Measurements from ENCODE around the gene PET100.

PET100 gene

DNA sequence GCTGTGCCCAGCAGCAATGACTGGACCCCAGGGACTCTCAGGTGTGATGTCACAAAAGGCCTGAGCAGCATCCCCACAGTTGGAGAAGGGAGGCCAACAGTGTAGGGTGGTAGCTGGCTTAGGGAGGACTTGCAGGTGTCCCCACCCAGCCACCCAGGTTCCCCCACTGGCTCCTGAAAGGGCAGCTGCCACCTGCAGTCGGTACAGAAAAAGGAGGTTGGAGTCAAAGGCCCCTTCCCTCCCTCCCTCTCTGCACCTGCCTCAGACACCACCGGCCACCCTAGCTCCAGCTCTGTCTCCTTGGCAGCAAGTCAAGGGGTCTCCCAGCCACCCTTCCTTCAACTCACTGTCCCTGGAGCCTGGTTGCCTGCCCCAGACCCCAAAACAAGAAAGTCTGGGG, 4.1 kb downstream of the PET100 start, which contains the start of gene PCP2:
Gene PCP2 (minus strand): TSS at position 22 of the 400 bp plus-strand sequence. CDS start 262 bp downstream, outside the sequence.
- TF ChIP-seq, protein P1, sequence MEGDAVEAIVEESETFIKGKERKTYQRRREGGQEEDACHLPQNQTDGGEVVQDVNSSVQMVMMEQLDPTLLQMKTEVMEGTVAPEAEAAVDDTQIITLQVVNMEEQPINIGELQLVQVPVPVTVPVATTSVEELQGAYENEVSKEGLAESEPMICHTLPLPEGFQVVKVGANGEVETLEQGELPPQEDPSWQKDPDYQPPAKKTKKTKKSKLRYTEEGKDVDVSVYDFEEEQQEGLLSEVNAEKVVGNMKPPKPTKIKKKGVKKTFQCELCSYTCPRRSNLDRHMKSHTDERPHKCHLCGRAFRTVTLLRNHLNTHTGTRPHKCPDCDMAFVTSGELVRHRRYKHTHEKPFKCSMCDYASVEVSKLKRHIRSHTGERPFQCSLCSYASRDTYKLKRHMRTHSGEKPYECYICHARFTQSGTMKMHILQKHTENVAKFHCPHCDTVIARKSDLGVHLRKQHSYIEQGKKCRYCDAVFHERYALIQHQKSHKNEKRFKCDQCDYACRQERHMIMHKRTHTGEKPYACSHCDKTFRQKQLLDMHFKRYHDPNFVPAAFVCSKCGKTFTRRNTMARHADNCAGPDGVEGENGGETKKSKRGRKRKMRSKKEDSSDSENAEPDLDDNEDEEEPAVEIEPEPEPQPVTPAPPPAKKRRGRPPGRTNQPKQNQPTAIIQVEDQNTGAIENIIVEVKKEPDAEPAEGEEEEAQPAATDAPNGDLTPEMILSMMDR (IDR thresholded peaks at IDR 0.05; ENCODE audit: low read depth, low read length, missing control alignments), result no peak
- in situ Hi-C loops (cut with HindIII; ENCODE audit: low sequenced_read_pairs), result no loop called here
- no peak for DNase-seq (ENCODE audit: low read depth)
- H3K4me3 ChIP-seq (ENCODE audit: low read depth, low read length), result no peak within 1 kb of the TSS

DNA sequence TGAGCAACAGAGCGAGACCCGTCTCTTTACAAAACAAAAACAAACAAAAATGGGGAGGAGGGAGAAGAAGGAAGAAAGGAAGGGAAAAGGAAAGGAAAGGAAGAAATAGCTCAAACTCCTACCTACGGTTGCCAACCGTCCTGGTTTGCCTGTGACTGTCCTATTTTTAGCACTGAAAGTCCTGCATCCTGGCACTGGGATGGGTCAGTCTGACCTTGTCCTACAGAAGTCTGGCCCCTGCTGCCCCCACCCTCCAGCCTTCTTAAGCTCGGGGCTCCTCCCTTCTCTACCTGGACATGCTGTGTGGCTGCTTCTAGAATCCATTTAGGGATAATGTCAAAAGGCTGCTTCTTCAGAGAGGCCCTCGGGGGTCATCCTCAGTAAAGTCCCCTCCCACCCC, 6.1 kb downstream of the PET100 start:
- in situ Hi-C loops (cut with HindIII; ENCODE audit: low sequenced_read_pairs), result no loop called here
- DNase-seq (ENCODE audit: low read depth), result no peak

DNA sequence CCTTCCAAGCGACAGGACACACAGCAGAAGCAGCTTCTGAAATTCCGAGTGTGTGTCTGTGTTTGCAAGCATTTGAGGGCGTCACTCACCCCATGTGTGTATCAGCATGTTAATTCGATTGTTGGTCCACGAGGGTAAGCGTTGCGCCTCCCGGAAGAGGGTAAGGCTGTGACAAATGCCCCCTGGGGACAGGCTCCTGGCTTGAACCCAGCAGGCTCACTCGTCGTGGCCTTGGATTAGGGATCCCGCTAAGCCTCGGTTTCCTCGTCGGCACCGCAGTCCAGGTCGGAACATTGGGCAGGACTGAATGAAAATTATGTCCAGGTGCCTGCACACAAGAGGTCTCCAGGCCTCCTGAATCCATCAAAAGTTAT, 6.7 kb downstream of the PET100 start:
- in situ Hi-C loops (cut with HindIII; ENCODE audit: low sequenced_read_pairs), result no loop called here
- H3K4me3 ChIP-seq (ENCODE audit: low read depth, low read length), result no peak overlapping the region
- TF ChIP-seq, protein P1 (IDR thresholded peaks at IDR 0.05; ENCODE audit: low read depth, low read length, missing control alignments), result no peak
- DNase-seq (ENCODE audit: low read depth), result no peak

More for the DNA sequence above, 6.1 kb downstream of the PET100 start:
- no peak overlapping the region for H3K4me3 ChIP-seq (ENCODE audit: low read depth, low read length)
- TF ChIP-seq, protein P1 (IDR thresholded peaks at IDR 0.05; ENCODE audit: low read depth, low read length, missing control alignments), result no peak

DNA sequence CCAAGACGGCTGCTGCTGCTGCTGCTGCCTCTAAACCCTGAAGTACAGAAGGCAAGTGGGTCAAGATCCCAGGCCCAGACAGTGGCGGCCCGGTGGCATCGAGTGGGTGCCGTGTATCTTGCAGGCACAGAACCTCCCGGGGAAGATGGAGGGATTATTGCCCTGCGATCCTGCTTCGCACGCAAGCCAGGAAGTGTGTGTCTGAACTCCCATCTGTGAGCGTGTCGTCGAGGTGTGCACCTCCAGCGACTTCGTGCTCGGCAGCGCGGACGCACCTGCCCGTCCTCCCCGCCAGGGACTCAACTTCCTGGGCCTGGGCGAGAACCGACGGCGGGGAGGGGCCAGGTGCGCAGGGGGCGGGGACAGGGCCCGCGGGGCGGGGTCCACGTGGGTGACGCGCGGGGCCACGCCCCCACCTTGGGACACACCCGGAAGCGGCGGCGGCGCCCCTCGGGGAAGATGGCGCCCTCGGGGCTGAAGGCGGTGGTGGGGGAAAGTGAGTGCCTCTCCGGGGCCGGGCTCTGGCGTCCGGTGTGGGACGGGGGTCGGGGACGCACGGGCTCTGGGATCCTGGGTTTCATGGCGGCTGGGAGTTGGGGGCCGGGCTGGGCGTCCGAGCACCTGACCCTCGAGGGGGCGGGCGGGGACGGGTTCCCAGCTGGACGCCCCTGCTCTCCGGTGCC, 7.2 kb downstream of the PET100 start, which contains the start of gene STXBP2:
Gene STXBP2 (plus strand): TSS at position 420 of the 683 bp plus-strand sequence. CDS start 40 bp downstream, at position 460.
- H3K4me3 ChIP-seq (ENCODE audit: low read depth, low read length), result peak within 1 kb of the TSS; percentile 29
- no peak for DNase-seq (ENCODE audit: low read depth)
- in situ Hi-C loops (cut with HindIII; ENCODE audit: low sequenced_read_pairs), result no loop called here
- TF ChIP-seq, protein P1 (IDR thresholded peaks at IDR 0.05; ENCODE audit: low read depth, low read length, missing control alignments), result no peak

DNA sequence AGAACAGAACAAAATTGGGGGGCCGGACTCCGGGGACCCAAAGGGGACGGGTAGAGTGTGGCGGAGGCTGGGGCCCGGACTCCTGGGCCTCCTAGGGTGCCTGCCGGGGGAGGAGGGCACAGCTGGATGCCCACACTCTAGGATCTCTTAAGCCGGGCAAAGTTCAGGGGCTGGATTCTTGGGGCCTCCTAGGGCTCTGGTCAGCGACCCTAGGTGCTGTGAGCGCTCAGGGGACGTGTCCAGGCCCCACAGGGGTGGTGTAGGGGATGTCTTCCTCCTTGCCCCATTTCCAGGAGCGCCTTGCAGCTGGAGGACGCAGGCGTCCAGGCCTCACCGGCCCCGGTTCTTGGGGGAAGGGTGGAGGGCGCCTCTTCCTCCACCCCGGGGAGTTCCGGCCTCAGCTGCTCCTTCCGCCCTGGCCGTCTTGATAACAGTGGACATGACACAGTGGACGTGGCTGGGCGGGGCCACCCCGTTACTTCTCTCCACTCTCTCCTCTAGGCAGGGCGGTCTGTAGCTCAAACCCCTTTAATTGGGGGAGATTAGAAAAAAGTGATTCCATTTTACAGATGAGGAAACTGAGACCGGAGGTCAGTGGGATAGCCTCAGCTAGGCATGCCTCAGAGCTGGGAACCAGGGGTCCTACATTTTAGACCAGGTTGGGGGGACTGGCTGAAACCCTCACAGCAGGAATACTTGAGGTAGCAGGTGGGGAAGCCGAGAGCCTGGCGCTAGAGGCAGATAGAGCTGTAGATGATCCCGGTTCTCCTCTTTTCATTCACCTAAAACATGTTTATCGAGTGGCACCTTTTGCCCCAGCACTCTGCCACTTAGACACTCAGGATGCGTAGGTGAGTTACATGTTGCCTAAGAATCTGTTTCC, 8.0 kb downstream of the PET100 start:
- peak overlapping the region; percentile 29 for H3K4me3 ChIP-seq (ENCODE audit: low read depth, low read length)
- TF ChIP-seq, protein P1 (IDR thresholded peaks at IDR 0.05; ENCODE audit: low read depth, low read length, missing control alignments), result no peak
- DNase-seq (ENCODE audit: low read depth), result no peak
- in situ Hi-C loops (cut with HindIII; ENCODE audit: low sequenced_read_pairs), result no loop called here

DNA sequence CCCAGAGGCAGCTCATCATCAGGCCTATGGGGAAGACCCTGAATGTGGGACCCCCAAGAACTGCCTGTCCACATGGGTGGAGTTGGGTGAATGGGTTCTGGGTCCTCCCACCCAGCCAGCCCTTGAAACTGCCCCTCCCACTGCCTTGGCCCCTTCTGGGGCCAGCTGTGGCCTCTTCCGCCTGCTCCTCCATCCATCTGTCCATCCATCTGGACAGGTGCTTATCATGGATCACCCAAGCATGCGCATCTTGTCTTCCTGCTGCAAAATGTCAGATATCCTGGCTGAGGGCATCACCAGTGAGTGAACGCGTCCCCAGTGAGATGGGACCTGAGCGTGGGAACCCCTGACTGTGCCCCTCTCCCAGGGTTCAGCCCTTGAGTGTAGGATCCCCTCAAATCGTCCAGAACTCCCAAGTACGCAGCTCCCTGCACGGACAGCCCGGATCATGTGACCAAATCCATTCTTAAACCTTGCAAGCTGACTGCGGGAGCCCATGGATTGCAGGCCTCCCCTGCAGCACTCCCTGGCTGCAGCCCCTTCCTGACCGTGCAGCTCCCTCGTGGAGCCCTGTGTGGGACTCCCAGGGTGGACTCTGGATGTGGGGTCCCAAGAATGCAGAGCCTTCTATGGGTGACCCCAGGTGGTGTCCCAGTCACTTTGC, 9.3 kb downstream of the PET100 start:
- DNase-seq (ENCODE audit: low read depth), result no peak
- H3K4me3 ChIP-seq (ENCODE audit: low read depth, low read length), result no peak overlapping the region
- TF ChIP-seq, protein P1 (IDR thresholded peaks at IDR 0.05; ENCODE audit: low read depth, low read length, missing control alignments), result no peak
- in situ Hi-C loops (cut with HindIII; ENCODE audit: low sequenced_read_pairs), result no loop called here
